Glomerular visceral epithelial cell (primary cell): ENCODE measurements around the gene AK2.
"Not testable (repeated sequence)": the region's sequence is repeated elsewhere in the genome, so short reads cannot be mapped to it uniquely, and the experiment has no call there.

Experiments
- DNase-seq: peaks from one replicate; pipeline ENCODE4 v3.0.0-alpha.2; 2016; ENCODE audit errors: extremely low spot score

AK2 gene

DNA sequence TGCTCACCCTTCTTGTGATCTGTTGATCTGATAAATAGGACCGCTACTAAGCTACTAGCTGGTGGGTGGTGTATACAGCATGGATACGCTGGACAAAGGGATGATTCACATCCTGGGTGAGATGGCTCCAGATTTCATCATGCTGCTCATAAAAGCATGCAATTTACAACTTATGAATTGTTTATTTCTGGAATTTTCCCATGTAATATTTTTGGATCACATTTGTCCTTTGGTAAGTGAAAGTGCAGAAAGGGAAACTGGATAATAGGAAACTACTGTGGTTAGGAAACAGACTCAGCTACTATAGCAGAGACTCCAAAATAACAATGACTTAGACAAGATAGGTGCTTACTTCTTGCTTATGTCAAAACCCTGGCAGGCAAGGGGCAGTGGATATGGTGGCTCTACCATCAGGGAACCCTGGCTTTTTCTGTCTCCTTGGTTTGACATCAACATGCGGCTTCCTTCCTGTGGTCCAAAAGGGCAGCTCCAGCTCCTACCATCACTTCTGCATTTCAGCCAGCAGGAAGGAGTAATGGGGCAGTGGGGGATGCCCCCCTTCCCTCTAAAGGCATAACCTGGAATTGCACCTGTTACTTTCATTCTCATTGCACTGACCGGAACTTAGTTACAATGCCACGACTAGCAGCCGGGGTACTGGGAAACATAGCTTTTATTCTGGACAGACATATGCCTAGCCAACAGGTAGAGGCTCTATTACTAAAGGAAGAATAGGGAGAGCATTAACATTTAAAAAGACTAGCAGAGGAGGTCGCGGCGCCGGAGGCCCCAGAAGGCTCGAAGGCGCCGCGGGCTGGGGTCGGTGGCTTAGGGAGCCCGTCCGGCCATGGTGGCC, 13.8 kb upstream of the AK2 start:
- DNase-seq, result peak; percentile 84

DNA sequence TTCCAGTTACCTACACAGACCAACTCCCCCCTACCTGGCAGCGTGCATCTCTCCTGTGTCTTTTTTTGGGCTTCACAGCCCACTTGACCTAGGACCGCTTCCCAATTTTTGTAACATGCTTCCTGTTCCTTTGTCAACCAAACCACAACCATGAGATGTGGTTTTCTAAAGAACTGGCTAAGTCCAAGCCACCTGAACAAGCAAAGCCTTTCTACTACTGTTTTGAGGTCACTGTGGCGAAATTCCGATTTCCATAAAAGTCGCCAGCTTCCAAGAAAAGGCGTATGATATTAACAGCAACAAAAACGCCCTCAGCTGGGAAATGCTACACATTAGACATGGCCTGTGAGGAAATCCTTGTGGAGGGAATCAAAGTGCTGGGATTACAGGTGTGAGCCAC, 12.7 kb upstream of the AK2 start:
- DNase-seq, result no peak

DNA sequence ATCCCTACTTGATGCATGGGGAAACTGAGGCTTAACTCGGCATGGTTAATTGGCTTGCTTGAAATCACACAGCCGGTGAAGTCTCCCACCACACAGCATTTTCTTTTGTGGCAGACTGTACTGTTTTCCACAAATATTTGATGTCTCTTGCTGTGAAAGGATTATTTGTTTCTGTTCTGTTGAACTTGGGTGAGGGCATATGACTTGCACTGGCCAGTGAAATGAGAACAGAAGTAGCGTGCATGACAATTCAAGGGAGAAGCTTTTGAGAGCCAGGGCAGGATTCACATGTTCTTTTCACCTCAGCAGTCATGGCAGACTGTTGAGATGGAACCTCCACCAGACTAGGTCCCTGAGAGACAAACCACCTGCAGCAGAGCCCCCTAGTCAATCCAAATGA, 11.7 kb upstream of the AK2 start:
- no peak for DNase-seq

DNA sequence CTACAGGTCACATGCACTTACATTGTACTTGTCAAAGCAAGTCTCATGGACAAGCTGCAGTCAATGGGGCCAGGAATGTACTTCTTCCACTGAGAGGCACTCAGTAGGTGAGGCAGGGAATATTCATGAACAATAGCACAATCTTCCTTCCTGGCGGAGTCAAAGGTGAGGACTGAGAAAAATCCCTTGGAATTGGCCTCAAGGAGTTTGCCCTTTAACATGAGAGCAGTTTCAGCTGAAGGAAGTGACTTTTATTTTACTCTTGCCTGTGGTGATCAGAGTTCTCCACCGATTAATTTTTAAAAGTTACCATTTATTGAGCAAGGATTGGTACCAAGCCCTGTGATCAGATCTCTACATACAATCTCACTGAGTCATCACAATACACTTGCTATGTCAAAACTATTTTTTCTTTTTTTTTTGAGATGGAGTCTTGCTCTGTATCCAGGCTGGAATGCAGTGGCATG, 11.2 kb upstream of the AK2 start:
- no peak for DNase-seq

DNA sequence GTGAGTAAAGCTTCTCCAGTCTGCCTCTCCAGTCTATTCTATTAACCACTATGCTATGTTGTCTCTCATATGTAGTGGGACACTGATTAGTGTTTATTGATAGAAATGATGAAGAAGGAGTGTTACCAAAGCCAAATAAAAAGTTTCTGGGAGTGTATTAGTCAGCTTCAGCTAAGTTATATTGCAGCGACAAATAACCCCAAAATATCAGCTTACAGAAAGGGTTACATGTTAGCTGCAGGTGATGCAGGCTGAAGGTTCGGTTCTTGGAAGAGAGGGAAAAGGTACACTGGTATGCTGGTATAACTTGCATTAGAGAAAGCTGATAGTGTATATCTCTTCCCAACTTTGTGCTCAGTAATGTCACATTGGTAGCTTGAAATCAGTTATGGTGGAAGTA, 10.6 kb upstream of the AK2 start:
- DNase-seq, result no peak

DNA sequence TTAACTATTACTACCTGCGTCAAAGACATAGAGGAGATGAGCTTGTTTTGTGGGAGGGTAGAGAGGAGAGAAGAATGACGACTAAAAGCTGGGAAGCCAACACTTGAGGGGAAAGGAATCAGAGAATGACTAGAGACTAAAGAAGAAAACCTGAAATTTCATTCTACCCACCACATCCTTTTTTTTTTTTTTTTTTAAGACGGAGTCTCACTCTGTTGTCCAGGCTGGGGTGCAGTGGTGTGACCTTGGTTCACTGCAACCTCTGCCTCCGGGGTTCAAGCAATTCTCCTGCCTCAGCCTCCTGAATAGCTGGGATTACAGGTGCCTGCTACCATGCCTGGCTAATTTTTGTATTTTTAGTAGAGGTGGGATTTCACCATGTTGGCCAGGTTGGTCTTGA, 9.6 kb upstream of the AK2 start:
- DNase-seq, result not testable (repeated sequence)

DNA sequence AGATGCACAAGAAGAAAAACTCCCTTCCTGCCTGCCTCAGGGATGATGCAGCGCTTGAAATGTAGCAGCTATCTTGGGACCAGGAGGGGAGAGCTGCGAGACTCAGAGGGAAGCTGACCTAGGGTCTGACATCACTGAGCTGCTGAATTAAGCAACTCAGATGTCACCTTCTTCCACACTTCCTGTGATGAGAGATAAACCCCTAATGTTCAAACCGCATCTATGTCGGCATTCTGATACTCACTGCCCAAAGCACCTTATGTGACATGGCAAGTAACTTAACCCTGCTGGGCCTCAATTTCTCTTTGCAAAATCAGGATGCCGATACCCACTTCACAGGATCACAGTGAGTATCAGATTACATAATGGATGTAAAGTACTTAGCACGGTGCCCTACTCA, 9.1 kb upstream of the AK2 start:
- DNase-seq, result no peak

DNA sequence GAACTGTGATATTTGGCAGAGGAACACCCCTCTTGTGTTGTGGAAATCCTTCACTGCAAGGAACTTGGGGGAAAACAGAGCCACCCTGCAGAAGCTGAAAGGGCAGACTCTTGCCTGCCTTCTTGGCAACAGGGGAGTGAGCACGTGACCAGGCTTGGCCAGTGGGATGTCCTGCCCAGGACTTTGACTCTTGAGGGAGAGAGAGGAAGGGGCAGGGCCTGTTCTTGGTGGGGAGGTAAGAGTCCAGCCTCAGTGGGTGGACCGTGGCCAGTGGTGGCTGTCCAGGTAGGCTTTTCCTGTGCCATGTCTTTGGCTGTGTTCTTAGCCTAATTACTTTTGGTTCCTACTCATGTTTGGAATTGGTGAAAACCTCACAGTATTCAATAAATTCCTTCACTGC, 8.6 kb upstream of the AK2 start:
- DNase-seq, result no peak

DNA sequence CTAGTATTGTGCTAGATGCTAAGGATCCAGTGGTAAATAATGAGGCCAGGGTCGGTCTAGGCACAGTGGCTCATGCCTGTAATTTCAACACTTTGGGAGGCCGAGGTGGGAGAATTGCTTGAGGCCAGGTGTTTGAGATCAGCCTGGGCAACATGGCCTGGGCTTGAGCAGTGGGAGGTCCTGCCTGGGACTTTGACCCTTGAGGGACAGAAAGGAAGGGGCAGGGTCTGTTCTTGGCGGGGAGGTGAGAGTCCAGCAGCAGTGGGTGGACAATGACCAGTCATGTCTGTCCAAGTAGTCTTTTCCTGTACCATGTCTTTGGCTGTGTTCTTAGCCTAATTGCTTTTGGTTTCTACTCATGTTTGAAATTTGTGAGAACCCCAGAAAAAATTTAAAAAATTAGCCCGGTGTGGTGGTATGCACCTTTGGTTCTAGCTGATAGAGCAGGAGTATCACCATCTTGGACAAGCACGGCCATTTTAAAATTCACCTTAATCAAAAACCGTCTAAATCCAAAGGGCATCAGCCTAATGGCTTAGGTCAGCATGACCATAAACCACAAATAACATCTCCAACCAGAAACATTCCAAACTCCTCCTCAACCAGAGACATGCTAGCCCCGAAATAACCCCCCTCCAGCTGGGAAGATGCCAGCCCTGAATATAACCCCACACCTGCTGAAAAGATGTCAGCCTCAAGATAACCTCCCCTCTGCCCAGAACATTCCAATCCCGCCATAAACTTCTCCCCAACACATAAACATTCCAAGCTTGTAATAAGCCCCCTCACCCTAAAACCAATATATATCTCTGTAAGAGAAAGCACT, 6.8 kb upstream of the AK2 start:
- DNase-seq, result peak; percentile 71

DNA sequence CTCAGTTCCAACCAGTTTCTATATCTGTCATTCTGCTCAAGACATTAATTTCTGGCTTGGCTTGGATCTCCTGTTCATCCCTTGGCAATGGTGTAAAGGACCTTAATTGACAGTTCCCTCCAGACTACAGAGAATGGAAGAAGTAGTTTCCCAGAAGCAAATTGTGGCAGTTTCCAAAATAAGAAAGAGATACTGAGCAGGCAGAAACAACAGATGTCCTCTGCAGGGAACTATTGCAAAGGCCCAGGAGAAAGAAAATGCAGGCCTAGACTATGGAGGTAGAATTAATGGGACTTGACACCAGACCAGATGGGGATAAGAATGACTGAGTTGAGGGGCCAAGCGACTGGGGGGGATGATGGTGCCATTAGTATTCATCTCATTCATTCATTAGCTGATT, 6.1 kb upstream of the AK2 start:
- DNase-seq, result no peak

DNA sequence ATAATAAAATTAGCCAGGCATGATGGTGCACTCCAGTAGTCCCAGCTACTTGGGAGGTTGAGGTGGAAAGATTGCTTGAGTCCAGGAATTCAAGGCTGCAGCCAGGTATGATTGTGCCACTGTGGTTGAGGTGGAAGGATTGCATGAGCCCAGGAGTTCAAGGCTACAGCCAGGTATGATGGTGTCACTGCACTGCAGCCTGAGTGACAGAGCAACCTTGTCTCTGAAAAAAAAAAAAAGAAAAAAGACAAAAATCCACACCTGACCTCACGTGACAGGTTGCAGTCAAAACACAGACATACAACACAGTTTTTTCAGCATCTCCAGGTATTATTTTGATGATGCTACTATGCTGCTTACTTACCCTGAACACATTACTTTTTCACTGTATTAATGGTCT, 4.3 kb upstream of the AK2 start:
- no peak for DNase-seq

DNA sequence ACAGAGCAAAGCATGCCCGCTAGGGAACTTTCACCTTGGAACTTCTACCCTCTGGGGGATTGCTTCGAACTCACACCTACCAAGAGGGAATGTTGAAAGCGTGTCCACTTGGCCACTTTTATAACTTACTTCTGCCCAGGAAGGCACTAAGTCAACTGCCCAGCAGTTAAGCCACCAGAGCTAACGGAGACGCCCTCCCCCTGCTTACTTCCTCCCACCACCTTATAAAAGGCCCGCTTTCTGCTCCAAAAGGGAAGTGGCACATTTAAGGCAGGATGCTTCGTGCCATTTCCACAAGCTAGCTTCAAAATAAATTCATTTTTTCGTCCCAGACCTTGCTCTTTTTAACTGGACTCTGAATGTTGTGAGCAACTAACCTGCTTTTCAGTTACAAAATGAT, 3.2 kb upstream of the AK2 start:
- DNase-seq, result no peak

DNA sequence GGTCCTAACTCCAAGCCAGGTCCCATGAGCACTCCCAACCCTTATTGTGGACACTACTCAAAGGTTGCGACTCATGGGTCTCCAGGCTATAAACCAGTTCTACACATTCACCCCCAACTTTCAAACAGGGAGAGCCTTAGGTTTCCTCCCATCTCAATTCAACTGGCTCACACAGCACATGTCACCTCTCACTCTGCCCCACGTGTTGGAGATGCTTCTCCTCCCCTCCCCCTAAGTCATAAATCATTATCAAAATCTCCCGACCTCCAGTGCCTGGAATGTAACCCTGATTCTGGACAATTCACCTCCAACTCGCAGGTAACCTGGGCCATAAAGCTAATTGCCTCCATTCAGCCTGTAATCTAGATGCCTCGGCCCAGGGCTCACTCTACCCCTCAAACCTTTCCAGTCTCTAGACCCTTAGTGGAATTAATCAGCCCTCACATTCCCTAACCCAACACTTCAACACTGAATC, 595 bp downstream of the AK2 start:
- DNase-seq, result no peak

DNA sequence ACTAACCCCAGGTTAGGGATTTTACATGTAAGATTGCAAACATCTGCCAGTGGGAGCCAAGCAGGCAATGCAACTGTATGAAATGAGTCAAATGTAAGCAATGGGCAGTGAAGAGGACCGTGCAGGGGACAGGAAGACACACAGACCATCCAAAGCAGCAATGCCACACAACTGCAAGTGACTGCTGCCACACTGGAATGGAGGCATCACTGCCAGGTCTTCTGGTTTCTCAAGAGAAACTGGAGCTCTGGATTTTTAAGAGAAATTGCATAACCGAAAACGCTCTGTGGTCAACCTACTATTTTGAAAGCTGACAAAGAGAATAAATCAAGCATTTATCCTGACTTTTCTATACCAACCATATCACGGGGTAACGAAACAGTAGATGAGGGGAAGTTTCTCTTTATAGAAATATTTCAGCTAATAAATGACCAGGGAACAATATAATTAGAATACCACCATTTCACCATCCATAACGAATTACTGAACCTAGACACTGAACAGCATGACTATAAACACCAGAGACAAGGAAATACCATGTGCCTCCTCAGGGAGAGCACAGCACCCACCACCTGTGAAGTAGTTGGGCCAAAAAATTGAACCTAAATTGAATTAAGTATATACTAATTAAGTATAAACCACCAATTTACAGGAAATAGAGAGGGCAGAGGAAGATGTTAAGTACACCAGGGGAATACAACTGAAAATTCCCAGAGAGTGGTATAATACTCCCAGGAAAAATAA, 4.4 kb downstream of the AK2 start:
- DNase-seq, result no peak

DNA sequence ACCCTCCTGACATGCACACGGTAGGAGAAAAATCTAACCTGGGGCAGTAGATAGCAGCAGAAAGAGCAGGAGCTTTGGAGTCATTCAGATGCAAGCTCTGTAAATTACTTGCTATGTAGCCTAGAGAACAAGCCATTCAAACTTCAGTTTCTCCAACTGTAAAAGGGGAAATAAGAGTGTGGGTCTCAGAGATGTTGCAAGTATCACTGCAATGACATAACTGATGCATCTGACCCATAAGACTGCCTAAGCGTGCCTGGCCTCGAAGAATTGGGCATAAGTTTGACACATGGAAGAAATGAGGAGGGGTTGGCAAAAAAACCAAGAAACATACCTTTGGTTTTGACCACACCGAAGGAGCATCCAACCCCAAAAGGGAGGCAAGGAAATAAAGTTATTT, 5.2 kb downstream of the AK2 start:
- DNase-seq, result no peak

DNA sequence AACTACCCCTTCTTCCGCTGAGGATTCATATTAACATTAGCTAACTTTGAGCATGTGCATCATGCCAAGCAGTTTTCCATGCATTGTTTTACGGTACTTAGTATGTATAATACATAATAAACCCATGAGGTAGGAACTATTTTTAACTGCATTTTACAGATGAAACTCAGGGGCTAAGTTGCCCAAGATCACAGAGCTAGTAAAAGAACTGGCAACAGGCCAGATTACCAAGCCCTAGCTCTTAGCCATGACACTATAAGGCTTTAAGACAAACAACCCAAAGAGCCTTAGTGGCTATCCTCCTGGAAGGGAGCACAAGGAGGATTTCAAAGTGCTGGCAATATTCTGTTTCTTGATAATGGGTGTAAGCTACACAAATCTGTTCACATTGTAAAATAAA, 6.1 kb downstream of the AK2 start:
- DNase-seq, result no peak

DNA sequence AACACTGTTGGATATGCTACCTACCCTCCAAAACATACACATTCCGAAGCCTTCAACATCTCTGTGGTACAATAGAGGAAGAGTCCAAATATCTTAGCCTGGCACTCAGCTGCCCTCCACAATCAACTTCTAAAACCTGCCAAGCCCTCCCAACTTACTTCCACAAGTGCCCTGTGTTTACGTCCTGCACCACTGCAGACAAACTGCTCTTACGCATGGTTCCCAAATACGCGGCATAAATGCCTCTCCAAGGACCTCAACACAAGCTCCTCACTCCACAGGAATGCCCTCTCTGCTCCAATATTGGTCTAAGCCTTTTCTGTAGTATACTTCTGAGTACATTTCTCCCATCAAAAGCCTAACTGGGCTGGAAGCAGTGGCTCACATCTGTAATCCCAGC, 6.8 kb downstream of the AK2 start:
- no peak for DNase-seq

DNA sequence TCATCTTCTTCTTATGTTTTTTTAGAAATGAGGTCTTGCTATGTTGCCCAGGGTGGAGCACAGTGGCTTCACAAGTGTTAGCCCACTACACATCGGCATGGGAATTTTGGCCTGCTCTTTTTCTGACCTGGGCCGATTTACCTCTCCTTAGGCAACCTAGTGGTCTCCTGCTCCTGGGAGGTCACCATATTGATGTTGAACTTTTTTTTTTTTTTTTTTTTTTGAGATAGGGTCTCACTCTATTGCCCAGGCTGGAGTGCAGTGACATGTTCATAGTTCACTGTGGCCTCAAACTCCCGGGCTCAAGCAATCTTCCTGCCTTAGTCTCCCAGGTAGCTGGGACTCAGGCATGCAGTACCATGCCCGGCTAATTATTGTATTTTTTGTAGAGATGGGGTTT, 7.5 kb downstream of the AK2 start:
- no peak for DNase-seq

DNA sequence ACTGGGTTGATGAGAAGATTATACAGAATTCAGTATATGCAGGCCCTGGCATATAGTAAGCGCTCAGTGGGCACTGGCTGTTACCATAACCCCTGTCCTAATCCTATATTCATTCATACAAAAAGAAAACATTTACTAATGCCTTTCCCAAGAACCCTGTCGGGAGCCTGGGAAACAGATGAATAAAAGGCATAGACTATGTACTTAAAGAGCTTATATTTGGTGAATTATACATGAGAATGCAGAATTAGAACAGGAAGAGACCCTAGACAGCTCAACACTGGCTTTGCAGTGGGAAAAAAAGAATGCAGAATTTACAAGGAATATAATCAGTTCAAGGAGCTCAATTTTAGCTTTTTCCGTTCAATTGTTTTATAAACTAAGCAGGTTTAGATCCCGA, 10.9 kb downstream of the AK2 start:
- DNase-seq, result no peak

DNA sequence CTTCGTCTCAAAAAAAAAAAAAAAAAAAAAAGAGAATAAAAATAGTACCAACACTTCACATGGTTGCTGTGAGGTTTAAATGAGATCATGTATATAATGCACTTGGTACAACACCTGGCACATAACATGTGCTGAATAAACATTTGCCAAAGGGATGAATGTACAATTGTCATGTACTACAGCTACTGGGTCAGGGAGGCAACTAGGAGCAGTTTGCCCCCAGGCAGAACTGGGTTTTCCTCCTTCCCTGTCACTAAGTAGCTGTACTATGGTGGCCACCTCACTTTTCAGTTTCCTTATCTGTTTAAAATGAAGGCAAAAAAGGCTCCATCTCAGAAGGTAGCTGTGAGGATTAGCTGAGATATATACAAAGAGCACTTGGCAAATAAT, 11.5 kb downstream of the AK2 start:
- DNase-seq, result no peak

DNA sequence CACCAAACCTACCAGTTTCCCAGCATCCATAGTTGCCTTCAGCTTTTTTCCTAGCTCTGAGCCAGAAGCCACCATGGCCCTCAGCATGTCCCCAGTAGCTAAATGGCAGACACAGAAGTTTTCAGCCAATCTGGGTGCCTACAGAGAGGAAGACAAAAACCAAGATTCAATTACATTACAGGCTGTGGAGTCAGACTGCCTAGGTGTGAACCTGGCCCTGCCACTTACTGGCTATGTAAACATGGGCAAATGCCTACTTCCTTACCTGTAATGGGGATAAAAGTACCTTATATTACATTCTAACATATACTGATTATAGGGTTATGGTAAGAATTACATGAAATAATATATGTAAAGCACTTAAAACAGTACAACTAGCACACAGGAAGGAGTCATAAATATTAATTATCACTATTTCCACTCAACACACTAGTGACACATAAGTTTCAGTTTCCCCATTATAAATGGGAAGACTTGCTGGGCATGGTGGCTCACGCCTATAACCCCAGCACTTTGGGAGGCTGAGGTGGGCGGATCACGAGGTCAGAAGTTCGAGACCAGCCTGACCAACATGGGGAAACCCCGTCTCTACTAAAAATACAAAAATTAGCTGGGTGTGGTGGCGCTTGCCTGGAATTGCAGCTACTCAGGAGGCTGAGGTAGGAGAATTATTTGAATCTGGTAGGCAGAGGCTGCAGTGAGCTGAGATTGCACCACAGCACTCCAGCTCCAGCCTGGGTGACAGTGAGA, 12.1 kb downstream of the AK2 start:
- not testable (repeated sequence) for DNase-seq
